HS-27A (cell line): ENCODE data around the gene PYGB.

Experiments
- DNase-seq: peaks from one replicate; pipeline ENCODE4 v3.0.0-alpha.2; 2012; ENCODE audit warnings: low read depth, missing footprints

PYGB gene

DNA sequence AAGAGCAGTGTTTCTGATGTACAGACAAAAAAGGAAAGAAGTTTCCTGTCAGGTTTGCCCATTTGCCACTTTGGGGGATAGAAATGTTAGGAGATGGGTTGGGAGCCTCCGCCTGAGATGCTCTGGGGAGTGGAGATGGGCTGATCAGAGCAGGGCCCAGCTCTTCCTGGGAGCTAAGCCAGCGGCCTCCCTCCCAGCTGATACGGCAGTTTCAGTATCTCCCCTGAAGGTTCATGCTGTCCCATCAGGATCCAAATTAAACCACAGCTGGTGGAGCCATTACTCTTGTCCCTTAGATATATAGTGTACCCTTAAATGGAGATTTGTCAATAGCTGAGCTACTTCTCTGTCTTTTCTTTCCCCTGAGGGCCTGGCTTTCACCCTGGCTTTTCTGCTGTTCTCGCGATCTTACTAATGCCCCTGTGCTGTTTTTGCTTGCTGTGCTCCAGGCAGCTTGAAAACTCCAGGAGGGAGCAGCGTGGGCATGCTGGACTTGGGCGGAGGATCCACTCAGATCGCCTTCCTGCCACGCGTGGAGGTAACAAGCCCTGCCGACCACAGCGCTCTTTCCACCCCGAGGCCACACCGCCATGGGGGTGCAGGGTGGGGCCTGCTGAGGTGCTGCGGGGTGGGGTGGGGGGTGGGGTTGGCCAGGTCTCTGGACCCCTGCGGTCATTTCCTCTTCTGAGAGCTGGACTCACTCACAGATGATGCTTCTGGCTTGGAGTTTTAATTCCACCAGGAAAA lies 31.5 kb upstream of the PYGB start:
- DNase-seq, result no peak

- DNase-seq, result no peak
Measured at GRCh38 chr20:25217161-25218108, 30.4 kb upstream of the PYGB start.

- no peak for DNase-seq
Measured at GRCh38 chr20:25218109-25218486, 29.8 kb upstream of the PYGB start.

GRCh38 chr20:25218492-25218891 lies 29.4 kb upstream of the PYGB start:
- no peak for DNase-seq

DNA sequence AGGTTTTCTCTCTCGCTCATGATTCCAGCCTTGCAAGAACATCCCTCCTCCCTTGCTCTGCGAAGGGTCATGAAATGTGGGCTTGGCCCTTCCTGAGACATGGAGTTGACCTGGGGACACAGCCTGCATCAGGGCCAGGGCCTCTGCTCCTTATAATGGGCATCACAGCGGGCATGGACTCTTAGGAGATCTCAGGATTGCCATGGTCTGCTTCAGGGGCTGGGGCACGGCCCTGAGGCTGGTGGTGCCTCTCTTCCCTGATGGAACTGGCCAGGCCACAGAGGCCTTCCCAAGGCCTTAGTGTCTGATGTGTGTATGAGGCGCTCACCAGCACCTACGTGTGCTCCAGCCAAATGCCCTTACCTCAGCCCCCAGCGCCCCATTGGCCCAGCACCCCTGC lies 28.5 kb upstream of the PYGB start:
- DNase-seq, result no peak

DNA sequence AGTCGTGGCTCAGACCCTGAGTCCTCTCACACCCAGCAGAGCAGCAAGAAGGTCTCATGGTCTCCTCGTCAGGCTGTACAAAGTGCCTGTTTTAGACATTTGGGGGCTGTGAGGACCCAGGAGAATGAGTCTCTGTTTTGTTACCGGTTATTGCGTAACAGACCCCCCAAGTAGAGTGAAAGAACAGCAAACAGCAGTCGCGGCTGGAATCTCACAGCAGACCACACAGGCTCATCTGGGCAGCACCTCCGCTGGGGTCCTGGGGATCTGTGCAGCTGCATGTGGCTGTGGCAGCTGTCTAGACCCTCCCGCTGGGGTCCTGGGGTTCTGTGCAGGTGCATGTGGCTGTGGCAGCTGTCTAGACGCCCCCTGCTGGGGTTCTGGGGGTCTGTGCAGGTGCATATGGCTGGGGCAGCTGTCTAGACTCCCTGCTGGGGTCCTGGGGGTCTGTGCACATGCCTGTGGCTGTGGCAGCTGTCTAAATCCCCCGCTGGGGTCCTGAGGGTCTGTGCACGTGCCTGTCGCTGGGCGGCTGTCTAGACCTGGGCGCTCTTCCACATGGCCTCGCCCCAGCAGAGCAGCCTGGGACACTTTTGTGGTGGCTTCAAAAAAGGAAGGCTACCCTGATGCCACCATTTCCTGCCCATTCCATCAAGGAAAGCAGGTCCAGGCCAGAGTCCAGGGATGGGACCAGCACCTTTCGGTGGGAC lies 27.7 kb upstream of the PYGB start:
- DNase-seq, result no peak

- DNase-seq, result no peak
Measured at GRCh38 chr20:25220810-25221591, 26.9 kb upstream of the PYGB start.

GRCh38 chr20:25221592-25222460 lies 26.1 kb upstream of the PYGB start:
- DNase-seq, result no peak

DNA sequence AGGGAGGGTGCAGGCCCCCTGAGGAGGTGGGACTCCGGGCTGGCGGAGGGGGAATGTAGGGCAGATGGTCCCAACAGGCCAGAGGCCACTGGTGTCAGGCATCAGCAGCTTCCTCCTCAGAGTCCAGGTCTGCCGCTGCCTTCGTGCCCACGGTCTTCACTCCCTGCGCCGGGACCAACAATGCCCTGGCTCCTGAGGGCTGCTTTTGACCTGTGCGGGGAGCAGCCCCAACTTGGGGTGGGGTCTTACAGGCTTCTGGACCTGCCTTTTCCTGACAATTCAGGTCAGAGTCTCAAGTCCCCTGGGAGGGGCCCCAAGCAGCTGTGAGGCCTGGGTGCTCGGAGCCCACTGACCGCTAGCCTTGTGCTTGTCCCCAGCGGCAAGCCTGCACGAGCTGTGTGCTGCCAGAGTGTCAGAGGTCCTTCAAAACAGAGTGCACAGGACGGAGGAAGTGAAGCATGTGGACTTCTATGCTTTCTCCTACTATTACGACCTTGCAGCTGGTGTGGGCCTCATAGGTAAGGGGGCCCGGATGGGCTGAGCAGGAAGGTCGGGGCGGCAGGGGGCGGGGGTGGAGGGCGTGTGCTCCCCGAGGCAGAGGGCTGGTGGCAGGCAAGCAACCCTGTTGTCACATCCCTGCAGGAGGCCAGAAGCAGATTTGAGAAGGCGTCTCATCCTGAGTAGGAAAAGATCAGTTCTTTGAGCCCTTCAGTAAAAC lies 25.3 kb upstream of the PYGB start:
- DNase-seq, result no peak

GRCh38 chr20:25223179-25223661 lies 24.7 kb upstream of the PYGB start:
- DNase-seq, result peak; percentile 98

DNA sequence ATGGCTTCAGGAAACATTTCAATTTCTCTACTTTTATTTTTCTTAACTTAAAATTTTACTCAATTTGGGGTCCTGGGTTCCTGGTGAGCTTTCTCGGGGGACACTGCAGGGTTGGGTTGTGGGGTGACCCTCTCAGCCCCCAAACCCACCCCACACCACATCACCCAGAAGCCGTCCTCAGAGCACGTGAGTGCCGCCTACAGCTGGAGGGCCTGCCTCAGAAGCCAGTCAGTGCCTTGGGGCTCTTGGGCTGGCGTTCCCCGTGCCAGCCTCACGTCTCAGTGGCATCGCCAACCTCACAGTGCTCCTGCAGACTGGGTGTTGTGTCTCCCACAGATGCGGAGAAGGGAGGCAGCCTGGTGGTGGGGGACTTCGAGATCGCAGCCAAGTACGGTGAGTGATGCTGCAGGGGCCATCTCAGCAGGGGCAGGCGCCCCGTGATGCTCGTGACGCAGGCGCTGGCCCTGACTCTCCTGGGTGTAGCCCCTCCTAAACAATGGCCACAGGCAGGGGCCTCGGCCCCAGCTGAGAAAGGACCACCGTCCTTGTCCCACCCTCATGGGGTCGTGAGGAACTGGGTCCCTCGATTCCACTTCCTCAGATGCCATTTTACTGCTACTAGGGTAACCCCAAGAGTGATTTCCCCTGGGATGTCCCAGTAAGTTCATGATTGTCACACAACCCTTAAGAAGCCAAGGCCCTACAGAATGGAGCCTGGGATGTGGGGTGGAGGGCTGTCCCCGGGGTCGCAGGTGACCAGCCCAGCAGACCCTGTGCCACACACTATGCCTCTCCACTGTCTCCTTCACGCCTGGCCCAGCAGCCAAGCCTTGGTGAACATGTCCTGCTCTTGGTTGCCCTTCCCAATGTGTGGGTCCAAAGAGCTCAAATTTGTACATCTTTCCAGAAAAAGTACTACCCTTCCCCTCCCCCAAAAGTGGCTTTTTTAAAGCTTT lies 23.8 kb upstream of the PYGB start:
- no peak for DNase-seq

DNA sequence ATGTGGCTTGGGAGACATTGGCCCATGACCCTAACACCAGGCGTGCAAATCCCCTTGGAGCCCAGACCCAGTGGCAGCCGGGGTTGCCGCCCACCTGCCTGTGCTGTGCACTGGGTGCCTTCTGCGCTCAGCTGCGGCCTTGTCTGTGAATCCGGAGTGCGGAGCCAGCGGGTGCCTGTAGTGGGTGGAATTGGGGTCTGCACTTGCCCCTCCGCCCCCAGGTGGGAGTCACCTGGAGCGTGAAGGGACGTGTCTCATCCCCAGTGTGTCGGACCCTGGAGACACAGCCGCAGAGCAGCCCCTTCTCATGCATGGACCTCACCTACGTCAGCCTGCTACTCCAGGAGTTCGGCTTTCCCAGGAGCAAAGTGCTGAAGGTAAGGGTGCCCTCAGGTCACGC lies 22.9 kb upstream of the PYGB start:
- no peak for DNase-seq

- DNase-seq, result no peak
Measured at GRCh38 chr20:25225642-25226432, 22.0 kb upstream of the PYGB start.

DNA sequence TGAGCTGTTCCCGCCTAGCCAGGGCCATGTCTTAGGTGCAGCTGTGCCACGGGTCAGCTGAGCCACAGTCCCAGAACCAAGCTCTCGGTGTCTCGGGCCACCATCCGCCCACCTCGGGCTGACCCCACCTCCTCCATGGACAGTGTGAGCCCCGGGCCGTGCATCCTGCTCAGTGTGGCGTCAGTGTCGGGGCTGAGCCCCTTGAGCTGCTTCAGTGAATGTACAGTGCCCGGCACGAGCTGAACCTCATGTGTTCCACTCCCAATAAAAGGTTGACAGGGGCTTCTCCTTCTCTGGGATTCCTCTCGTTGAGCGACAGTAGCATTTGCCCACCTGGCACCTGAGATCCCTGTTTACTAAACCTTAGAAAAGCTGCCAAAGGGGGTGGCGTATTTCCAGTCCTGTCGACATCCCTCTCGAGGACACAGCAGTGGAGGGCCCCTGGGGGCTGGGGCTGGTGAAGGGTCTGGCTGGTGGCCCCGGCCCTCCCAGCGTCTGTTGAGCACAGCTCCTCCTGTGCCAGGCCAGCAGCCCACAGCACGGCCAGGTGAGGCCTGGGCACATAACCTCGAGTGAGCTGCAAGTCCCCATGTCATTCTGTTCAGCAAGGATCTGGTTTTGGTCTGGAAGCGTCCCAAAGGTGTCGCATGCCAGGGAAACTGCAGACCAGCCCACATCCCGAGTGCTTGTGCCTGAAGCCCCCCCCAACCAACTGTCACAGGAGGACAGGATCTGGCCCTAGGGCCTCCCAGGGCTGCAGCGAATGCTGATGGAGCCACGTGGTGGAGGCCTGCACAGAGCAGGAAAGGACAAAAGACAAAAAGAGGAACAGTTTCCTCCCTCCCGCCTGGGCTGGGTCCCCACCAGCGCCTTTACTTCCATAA lies 21.2 kb upstream of the PYGB start:
- DNase-seq, result no peak

DNA sequence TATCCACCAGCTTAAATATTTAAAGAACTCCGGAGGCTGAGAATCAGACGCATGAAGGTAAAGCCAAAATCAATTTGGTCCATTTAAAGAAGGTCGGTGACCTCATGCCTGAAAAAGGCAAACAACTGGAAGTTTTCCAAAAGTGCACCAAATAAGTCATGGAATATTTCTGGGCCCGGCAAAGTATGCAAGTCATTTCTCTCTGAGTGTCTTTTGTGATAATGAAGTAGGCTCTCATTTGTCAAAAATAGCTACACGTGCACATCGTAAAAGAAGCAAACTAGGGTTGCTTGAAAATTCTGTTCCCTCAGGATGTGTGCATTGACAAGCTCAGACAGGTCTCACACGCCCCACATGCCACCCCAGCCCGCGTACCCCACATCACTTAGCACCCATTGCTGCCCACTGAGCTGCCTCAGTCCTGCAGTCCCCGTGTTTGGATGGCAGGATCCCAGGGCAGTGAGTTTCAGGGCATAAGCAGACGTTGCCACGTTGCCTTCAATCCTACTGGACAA lies 20.5 kb upstream of the PYGB start:
- DNase-seq, result no peak

DNA sequence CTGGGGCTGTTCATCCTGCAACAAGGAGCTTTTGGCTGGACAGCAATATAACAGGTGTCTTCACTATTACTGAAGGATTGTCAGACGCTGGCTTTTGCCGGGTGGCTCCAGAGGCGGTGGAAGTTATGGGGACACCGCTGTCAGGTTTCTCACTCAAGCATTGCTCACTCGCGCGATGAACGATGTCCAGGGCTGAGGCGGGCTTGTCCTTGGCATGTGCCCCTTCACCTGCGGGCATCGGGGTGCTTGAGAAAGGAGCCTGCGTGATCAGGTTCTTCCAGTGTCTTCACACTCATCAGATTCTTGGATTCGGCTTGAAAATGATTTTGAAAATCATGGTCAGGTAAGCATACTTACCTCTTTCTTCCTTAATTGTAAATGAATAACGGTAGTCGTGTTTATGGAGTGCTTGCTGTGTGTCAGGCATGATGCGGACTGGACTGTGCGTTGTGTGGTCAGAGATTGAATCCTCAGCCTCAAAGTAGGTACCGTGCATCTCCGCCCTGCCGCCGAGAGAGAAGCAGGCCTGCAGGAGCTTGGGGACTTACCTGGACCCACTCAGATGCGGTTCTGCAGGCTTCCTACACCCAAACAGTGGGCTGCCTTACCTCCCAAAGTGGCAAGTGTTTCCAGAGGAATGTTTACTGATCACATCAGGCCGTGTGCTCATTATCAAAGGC lies 18.3 kb upstream of the PYGB start:
- no peak for DNase-seq
